Gastrocnemius medialis (tissue), 4 donors: ENCODE results near the gene DPP10.

Experiments
- POLR2A ChIP-seq, 2 donors: fragments of 450-650 bp; IDR thresholded peaks; one replicate each; pipeline ENCODE4 v1.6.1; 2017; ENCODE audit warnings: antibody characterized with exemption in 2 of 2, mild to moderate bottlenecking in 2 of 2, moderate library complexity in 2 of 2
- TF ChIP-seq, protein P1 (sequence below), 5 experiments: fragments of 450-650 bp in 3 of 5; fragments of 200-600 bp in 2 of 5; sonication (generic) in 2 of 5; IDR thresholded peaks in 4 of 5; conservative IDR thresholded peaks in 1 of 5; 1 replicate in 4 of 5; 2 replicates in 1 of 5; pipeline ENCODE4 v1.5.1; 2016 to 2019; ENCODE audit warnings: antibody characterized with exemption in 5 of 5, mild to moderate bottlenecking in 3 of 5, moderate library complexity in 3 of 5

- TF ChIP-seq, protein P1, sequence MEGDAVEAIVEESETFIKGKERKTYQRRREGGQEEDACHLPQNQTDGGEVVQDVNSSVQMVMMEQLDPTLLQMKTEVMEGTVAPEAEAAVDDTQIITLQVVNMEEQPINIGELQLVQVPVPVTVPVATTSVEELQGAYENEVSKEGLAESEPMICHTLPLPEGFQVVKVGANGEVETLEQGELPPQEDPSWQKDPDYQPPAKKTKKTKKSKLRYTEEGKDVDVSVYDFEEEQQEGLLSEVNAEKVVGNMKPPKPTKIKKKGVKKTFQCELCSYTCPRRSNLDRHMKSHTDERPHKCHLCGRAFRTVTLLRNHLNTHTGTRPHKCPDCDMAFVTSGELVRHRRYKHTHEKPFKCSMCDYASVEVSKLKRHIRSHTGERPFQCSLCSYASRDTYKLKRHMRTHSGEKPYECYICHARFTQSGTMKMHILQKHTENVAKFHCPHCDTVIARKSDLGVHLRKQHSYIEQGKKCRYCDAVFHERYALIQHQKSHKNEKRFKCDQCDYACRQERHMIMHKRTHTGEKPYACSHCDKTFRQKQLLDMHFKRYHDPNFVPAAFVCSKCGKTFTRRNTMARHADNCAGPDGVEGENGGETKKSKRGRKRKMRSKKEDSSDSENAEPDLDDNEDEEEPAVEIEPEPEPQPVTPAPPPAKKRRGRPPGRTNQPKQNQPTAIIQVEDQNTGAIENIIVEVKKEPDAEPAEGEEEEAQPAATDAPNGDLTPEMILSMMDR (IDR thresholded peaks at IDR 0.05 in 4 of 5, conservative IDR thresholded peaks at IDR 0.05 in 1 of 5), result no peak
- TF ChIP-seq POLR2A (IDR thresholded peaks at IDR 0.05), result no peak
Observed at GRCh38 chr2:115654362-115654761, 1211.9 kb downstream of the DPP10 start.
